ENCODE measurements around the gene SMC1B. TPM values are rescaled to one million over a fixed set of nuclear protein-coding genes. Genes with fewer than 3 reads are reported as not detected.

Gene SMC1B
- total and polyA plus RNA-seq, 9 of the 15 experiments (the other 6 are each of a cell fraction or from before 2014, with no cell fraction given) = 0.03 TPM; not detected in 8

- 0 out of 2 replicates have a peak, but pooled peaks cover 10% of the 10 kb centered on the region for H4K20me1 ChIP-seq (replicated peaks; ENCODE audit: control insufficient read depth, insufficient read depth, low read length)
- no peak overlapping the region for H2AFZ ChIP-seq (ENCODE audit: low read depth, low read length)
- H3K36me3 ChIP-seq (ENCODE audit: control insufficient read depth, insufficient read depth, low read length) = peaks cover 33% of the 10 kb centered on the region
- CTCF ChIA-PET (ENCODE audit: low intra/inter-chr PET ratio) = no interaction called here
- DNase-seq (ENCODE audit: extremely low read depth in 1 of 4, low spot score in 3 of 4) (no peak), FAIRE-seq (peak; percentile 15), ATAC-seq (no peak)
- H3K4me1 ChIP-seq (replicated peaks in 1 of 2; ENCODE audit: control insufficient read depth in 2 of 2, insufficient read depth in 2 of 2, low read length in 2 of 2) = peaks cover 49 to 66% of the 10 kb centered on the region in 2 experiments; a peak in 4 of 5 replicates
- no peaks in the 10 kb centered on the region for H3K9me3 ChIP-seq (replicated peaks; ENCODE audit: control insufficient read depth, insufficient read depth, low read depth, low read length)
- 16% methylated on average over 4 of the region's 4 CpGs for WGBS (ENCODE audit: insufficient coverage, low coverage, missing lambda C conversion rate)
- in situ Hi-C loops (cut with MboI) (no loop called here), intact Hi-C loops (cut with micrococcal nuclease) (no loop called here)
- H3K79me2 ChIP-seq (ENCODE audit: control insufficient read depth, insufficient read depth, low read length) = peaks cover 79% of the 10 kb centered on the region
- POLR2A ChIA-PET = no interaction called here
- TF ChIP-seq PRDM10 (IDR thresholded peaks at IDR 0.05; ENCODE audit: partially characterized antibody) (peak; percentile 24), PKNOX1 (IDR thresholded peaks at IDR 0.05) (peak; percentile 33)
- TF ChIP-seq, protein P1, sequence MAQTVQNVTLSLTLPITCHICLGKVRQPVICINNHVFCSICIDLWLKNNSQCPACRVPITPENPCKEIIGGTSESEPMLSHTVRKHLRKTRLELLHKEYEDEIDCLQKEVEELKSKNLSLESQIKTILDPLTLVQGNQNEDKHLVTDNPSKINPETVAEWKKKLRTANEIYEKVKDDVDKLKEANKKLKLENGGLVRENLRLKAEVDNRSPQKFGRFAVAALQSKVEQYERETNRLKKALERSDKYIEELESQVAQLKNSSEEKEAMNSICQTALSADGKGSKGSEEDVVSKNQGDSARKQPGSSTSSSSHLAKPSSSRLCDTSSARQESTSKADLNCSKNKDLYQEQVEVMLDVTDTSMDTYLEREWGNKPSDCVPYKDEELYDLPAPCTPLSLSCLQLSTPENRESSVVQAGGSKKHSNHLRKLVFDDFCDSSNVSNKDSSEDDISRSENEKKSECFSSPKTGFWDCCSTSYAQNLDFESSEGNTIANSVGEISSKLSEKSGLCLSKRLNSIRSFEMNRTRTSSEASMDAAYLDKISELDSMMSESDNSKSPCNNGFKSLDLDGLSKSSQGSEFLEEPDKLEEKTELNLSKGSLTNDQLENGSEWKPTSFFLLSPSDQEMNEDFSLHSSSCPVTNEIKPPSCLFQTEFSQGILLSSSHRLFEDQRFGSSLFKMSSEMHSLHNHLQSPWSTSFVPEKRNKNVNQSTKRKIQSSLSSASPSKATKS (CRISPR knock-in tag; IDR thresholded peaks at IDR 0.05) = no peak
- no peaks in the 10 kb centered on the region for H3K27me3 ChIP-seq (ENCODE audit: control insufficient read depth in 2 of 2, insufficient read depth in 2 of 2, low read length in 2 of 2)
- H3K4me3 ChIP-seq = no peak overlapping the region
- H3K27ac ChIP-seq (ENCODE audit: extremely low read depth, low read depth, low read length) = peak overlapping the region; percentile 37; the same call in 2 of the 3 replicates
- H3K9me1 ChIP-seq (ENCODE audit: control insufficient read depth, insufficient read depth, low read length) = peaks cover 5% of the 10 kb centered on the region
- no peak overlapping the region; a peak in 1 of 4 replicates for H3K9ac ChIP-seq (ENCODE audit: insufficient read depth in 1 of 2, low read depth in 2 of 2, low read length in 2 of 2)
- peak overlapping the region; percentile 50 for H3K4me2 ChIP-seq (ENCODE audit: insufficient read depth, low read length)
- BruUV-seq (replicated peaks) = no TSS peak
Observed at GRCh38 chr22:45312856-45313255, 100.5 kb downstream of the SMC1B start.

All from K562 (cell line).